Right forelimb (tissue), 1 donor: ENCODE results near the gene SERPINE3.

Experiments
- DNase-seq: peaks from one replicate; pipeline ENCODE4 v3.0.0-alpha.2; 2018

Gene SERPINE3

GRCh38 chr13:51339354-51339753 lies at the start of gene SERPINE3:
Gene SERPINE3, plus strand, starts transcription at chr13:51339691. Its CDS starts 1,401 bp downstream, at chr13:51341092.
- no peak for DNase-seq

- no peak for DNase-seq
Measured at GRCh38 chr13:51291341-51291740, 48.1 kb upstream of the SERPINE3 start.

- no peak for DNase-seq
Measured at GRCh38 chr13:51292000-51292565, 47.4 kb upstream of the SERPINE3 start.

- DNase-seq = no peak
Measured at GRCh38 chr13:51297556-51297955, 41.9 kb upstream of the SERPINE3 start.

- no peak for DNase-seq
Measured at GRCh38 chr13:51298812-51299211, 40.7 kb upstream of the SERPINE3 start.

- DNase-seq = no peak
Measured at GRCh38 chr13:51303063-51303552, 36.4 kb upstream of the SERPINE3 start.

DNA sequence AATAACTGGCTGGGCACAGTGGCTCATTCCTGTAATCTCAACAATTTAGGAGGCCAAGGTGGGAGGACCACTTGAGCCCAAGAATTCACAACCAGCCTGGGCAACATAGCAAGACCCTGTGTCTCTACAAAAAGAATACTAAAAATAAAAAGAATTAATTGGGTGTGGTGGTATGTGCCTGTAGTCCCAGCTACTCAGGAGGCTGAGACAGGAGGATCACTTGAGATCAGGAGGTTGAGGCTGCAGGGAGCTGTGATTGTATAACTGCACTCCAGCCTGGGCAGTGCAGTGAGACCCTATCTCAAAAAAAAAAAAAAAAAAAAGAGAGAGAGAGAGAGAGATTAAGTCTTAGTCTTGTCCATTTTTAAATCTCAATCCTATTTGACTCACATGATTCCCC lies 35.6 kb upstream of the SERPINE3 start:
- DNase-seq = no peak

DNA sequence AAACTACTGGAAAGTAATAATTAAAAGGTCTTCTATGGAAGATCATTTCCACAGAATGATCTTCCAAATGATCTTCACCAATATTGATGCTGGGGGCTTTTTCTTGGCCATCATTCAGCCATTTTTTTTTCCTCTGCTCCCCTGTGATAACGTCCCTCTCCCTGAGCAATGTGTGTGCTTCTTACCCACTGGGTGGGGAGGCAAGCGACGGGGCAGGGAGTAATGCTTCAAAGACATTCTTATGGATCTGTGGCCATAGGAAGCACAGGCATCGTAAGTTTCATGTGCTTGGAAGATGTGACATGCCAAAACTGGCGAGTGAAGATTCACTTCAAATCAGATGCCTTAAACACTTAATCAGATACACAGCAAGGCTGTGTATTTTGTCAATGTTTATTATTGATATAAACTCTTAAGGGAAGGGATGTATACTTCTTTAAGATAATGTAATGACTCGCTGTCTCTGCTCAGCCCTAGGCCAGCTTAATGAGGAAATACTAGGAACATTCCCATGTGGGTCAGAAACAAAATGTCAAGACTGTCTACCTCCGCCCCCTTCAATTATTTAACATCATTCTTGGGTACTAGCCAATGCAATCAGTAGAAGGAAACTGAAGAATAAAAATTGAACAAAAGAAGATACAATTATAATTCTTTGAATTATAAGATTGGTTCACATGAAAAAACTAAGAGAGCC lies 34.1 kb upstream of the SERPINE3 start:
- DNase-seq = no peak

DNA sequence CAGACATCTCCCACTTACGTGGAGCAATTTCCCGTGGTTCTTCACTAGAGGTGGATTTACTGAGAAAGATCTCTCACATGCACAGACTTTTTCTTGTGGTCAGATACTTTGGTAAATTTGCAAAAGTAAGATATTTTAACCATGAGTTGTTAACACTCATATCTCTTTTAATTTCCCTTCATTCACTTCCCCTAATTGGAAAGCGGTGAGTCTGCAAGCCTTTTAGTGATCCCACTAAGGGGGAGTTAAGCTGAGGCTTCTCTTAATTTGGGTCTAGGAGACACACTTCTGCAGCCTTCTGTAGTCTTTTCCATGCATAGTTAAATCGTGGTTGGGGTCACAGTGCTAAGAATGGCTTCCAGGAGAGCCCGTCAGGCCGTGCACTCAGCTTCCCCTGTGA lies 30.7 kb upstream of the SERPINE3 start:
- no peak for DNase-seq

GRCh38 chr13:51311231-51311630 lies 28.3 kb upstream of the SERPINE3 start:
- no peak for DNase-seq

DNA sequence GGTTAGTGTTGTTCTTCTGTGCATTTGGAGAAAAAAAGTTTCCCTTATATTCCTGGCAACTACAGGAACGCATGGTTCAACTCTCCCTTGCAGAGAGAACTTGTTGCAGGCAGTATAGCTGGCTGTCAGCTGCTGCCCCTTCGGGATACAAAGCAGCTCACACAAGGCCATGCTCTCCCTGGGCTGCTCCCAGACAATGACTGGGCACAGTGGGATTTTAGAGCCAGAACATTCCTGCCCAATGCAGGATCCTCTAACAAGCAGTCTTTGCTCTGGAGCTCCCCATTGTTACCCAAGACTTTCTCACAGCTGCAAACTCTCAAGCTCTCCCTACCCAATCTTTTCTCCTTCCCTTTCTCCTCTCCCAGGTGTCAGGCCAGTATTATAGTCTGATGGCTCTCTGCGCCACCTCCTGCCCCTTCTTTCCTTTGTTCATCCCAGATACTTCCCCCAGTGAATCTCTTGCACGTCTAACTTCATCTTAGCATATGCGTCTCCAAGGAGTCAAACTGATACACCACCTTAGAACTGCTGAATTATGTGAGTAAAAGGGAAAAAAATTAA lies 27.5 kb upstream of the SERPINE3 start:
- no peak for DNase-seq

DNA sequence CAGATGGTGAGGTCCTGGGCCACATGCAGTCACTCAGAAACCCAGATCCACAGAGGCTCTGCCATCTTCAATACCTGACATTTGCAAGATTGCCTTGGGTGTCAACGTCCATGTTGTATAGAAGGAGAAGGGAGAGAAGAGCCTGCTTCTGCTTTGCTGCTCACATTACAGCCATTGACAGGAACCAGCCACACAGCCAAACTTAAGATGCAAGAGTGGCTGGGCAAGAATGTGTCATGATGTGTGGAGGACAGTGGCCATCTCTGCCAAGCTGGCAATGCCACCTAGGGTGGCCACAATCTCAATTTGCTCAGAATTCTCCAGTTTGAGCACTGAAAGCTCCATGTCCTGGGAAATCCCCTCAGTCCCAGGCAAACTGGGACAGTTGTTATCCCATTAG lies 25.9 kb upstream of the SERPINE3 start:
- DNase-seq = no peak

DNA sequence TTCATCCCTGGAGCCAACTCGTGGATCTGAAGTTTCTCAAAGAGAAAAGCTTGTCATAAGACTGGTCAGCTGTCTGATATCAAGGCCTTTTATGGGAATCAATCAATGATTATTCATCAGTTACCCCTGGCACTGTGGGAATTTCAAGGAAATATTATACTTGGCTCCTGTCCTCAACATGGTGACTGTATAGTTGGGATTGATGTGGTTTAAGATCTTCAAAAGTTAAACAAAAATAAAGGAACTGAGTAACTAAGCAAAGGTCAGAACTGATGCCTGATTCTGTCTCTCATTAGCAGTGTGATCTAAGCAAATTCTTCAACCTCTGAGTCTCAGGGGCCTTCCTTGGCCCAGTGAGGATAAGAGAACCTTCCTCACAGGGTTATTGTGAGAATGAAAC lies 22.2 kb upstream of the SERPINE3 start:
- DNase-seq = no peak

- no peak for DNase-seq
Measured at GRCh38 chr13:51318015-51318414, 21.5 kb upstream of the SERPINE3 start.

DNA sequence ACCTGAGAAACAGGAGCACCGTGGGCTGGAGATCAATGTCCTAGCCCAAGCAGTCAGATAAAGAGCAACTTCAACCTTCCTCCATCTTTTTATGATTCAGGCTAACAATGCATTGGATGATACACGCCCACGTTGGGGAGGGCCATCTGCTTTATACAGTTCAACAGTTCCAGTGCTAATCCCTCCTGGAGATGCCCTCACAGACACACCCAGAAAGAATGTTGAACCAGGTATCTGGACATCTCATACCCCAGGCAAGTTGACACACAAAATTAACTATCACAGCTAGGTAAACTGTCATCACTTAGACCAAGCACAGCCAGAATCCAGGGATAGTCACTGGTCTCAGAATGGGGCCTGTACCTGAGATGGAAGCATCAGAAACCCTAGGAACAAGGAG lies 20.6 kb upstream of the SERPINE3 start:
- DNase-seq = no peak

DNA sequence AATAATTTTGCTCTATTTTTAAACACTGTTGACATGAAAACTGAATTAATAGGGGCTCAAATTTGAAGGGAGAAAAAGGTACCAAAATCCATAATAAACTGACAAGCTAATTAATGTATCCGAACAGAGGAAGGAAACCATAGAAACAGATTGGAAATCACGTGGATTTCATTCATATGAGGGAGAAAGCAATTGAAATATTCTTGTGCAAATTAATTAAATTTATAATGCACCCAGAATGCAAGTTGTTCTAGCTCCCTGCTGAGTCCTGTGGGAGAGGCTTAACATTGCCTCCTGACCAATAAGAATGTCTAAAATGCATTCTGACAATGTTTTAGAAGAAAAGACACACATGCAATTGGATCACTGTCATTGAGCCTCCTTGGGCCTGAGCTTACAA lies 17.7 kb upstream of the SERPINE3 start:
- DNase-seq = no peak

DNA sequence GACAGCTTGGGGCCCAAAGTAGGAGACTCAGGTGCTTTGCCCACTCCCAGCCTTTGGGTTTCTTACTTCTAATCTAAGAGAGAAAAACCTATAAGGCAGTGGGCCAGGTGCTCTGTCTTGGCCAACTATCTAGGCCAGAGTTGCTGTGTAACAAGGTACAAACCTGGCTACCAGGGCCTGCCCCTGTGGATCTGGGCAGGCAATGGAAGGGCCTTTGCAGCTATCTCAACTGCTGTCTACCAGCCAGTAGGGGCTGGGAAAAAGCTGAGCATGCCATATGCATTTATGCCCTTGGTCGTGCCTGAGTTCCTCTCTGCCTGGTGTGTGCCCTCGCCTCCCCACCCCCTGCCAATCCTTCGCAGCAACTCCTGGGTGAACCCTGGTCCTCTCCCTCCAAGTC lies 16.7 kb upstream of the SERPINE3 start:
- no peak for DNase-seq

- DNase-seq = no peak
Measured at GRCh38 chr13:51323824-51324511, 15.5 kb upstream of the SERPINE3 start.

- no peak for DNase-seq
Measured at GRCh38 chr13:51324714-51325420, 14.6 kb upstream of the SERPINE3 start.

GRCh38 chr13:51325837-51326236 lies 13.7 kb upstream of the SERPINE3 start:
- no peak for DNase-seq

DNA sequence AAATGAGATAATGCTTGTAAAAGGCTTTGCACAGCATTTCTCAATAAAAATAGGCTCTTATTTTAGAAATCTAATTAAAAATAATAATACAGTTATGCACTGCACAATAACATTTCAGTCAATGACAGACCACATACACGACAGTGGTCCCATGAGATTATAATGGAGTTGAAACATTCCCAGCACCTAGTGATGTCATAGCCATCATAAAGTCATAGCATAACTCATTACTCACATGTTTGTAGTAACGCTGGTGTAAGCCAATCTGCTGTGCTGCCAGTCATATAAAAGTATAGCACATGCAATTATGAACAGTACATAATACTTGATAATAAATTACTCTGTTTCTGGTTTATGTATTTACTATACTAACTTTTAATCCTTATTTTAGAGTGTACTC lies 12.7 kb upstream of the SERPINE3 start:
- no peak for DNase-seq

GRCh38 chr13:51327961-51328360 lies 11.5 kb upstream of the SERPINE3 start:
- DNase-seq = no peak

DNA sequence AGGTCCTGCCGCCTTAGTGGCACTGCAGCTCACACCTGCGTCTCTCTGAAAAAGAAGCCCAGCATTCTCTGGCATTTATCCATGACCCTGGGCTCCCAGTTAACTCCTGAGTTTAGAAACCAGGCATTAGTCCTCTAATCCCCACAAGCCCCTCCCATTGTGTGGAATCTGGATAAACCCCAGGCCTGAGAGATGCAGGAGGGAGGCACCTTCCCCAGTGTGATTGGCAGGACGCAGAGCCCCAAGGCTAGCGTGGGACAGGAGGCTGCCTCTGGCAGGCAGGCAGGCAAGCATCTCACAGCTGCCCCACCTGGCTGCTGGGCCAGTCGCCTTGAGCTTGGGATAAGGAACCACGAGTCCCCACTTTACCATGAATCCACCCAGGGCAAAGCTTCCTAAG lies 11.0 kb upstream of the SERPINE3 start:
- DNase-seq = no peak
